ENCODE data around the gene PDE4D. TPM values are rescaled to one million over a fixed set of nuclear protein-coding genes. Genes with fewer than 3 reads are reported as not detected.
"Not testable (repeated sequence)": the region's sequence is repeated elsewhere in the genome, so short reads cannot be mapped to it uniquely, and the experiment has no call there.

The PDE4D gene
- total and polyA plus RNA-seq, 2 of the 4 experiments (the other 2 are of a cell fraction): 1.4 to 7.9 TPM

- H2AFZ ChIP-seq (replicated peaks; ENCODE audit: low read length, poor library complexity); H2AK9ac ChIP-seq (replicated peaks; ENCODE audit: low read depth, low read length, poor library complexity); BruUV-seq (replicated peaks); H3K18ac ChIP-seq (ENCODE audit: low read depth, low read length); H3K9ac ChIP-seq (ENCODE audit: low read depth, low read length); H3K56ac ChIP-seq (ENCODE audit: extremely low read depth, insufficient read depth, low read length); dilution Hi-C loops (cut with HindIII; ENCODE audit: low sequenced_read_pairs, unreplicated experiment); CTCF ChIA-PET; H3K4ac ChIP-seq (ENCODE audit: low read depth, low read length); H3K36me3 ChIP-seq (ENCODE audit: control insufficient read depth, insufficient read depth, low read length); in situ Hi-C loops (cut with MboI; ENCODE audit: low sequenced_read_pairs); H3K27me3 ChIP-seq (ENCODE audit: control insufficient read depth, insufficient read depth, low read length); H2BK15ac ChIP-seq (ENCODE audit: low read depth, low read length); intact Hi-C loops (cut with micrococcal nuclease); H3K4me2 ChIP-seq (ENCODE audit: low read depth, low read length); H3K23ac ChIP-seq (ENCODE audit: low read depth, low read length); H3K27ac ChIP-seq (ENCODE audit: insufficient read depth, low read length); H4K91ac ChIP-seq (ENCODE audit: insufficient read depth, low read depth, low read length); H3K79me1 ChIP-seq (ENCODE audit: low read depth in 1 of 2, low read length in 2 of 2); DNase-seq; H3K9me1 ChIP-seq (ENCODE audit: insufficient read depth, low read length); H3K9me3 ChIP-seq (ENCODE audit: control insufficient read depth, insufficient read depth, low read length); H2BK5ac ChIP-seq (ENCODE audit: low read depth, low read length, poor library complexity, severe bottlenecking); H2BK20ac ChIP-seq (ENCODE audit: low read depth, low read length); H3K14ac ChIP-seq (replicated peaks; ENCODE audit: low read depth, low read length); H2BK120ac ChIP-seq (ENCODE audit: low read depth, low read length); ATAC-seq (ENCODE audit: low read depth); H4K8ac ChIP-seq (ENCODE audit: low read depth in 2 of 2, low read length in 2 of 2); H3K4me1 ChIP-seq (ENCODE audit: control insufficient read depth, insufficient read depth, low read length); H4K5ac ChIP-seq (ENCODE audit: low read depth, low read length); H2AK5ac ChIP-seq (ENCODE audit: low read depth, low read length); POLR2A ChIA-PET (ENCODE audit: unreplicated experiment); H4K20me1 ChIP-seq (ENCODE audit: insufficient read depth, low read length); H3K4me3 ChIP-seq (ENCODE audit: insufficient read depth, low read depth, low read length): not testable (repeated sequence)
- WGBS, 2 experiments (ENCODE audit: extremely low coverage in 2 of 2, insufficient read length in 1 of 2): no CpG with 5 or more reads among the region's 2 CpGs
These were observed 584.8 kb downstream of the PDE4D start for GRCh38 chr5:59308685-59309084.

- H3K4ac ChIP-seq (ENCODE audit: low read depth, low read length); H4K91ac ChIP-seq (ENCODE audit: insufficient read depth, low read depth, low read length); H2AFZ ChIP-seq (replicated peaks; ENCODE audit: low read length, poor library complexity); H3K9me1 ChIP-seq (ENCODE audit: insufficient read depth, low read length); in situ Hi-C loops (cut with MboI; ENCODE audit: low sequenced_read_pairs); H2AK5ac ChIP-seq (ENCODE audit: low read depth, low read length); H2BK120ac ChIP-seq (ENCODE audit: low read depth, low read length); H3K9me3 ChIP-seq (ENCODE audit: control insufficient read depth, insufficient read depth, low read length); H3K56ac ChIP-seq (ENCODE audit: extremely low read depth, insufficient read depth, low read length); H3K79me1 ChIP-seq (ENCODE audit: low read depth in 1 of 2, low read length in 2 of 2); BruUV-seq (replicated peaks); H4K5ac ChIP-seq (ENCODE audit: low read depth, low read length); H2BK20ac ChIP-seq (ENCODE audit: low read depth, low read length); H2BK15ac ChIP-seq (ENCODE audit: low read depth, low read length); H3K4me1 ChIP-seq (ENCODE audit: control insufficient read depth, insufficient read depth, low read length); H3K14ac ChIP-seq (replicated peaks; ENCODE audit: low read depth, low read length); H3K27me3 ChIP-seq (ENCODE audit: control insufficient read depth, insufficient read depth, low read length); H3K4me2 ChIP-seq (ENCODE audit: low read depth, low read length); dilution Hi-C loops (cut with HindIII; ENCODE audit: low sequenced_read_pairs, unreplicated experiment); H3K18ac ChIP-seq (ENCODE audit: low read depth, low read length); intact Hi-C loops (cut with micrococcal nuclease); DNase-seq; ATAC-seq (ENCODE audit: low read depth); H4K8ac ChIP-seq (ENCODE audit: low read depth in 2 of 2, low read length in 2 of 2); H3K4me3 ChIP-seq (ENCODE audit: insufficient read depth, low read depth, low read length); CTCF ChIA-PET; H3K23ac ChIP-seq (ENCODE audit: low read depth, low read length); POLR2A ChIA-PET (ENCODE audit: unreplicated experiment); H2BK5ac ChIP-seq (ENCODE audit: low read depth, low read length, poor library complexity, severe bottlenecking); H2AK9ac ChIP-seq (replicated peaks; ENCODE audit: low read depth, low read length, poor library complexity); H4K20me1 ChIP-seq (ENCODE audit: insufficient read depth, low read length); H3K36me3 ChIP-seq (ENCODE audit: control insufficient read depth, insufficient read depth, low read length); H3K27ac ChIP-seq (ENCODE audit: insufficient read depth, low read length); H3K9ac ChIP-seq (ENCODE audit: low read depth, low read length): not testable (repeated sequence)
- no CpG with 5 or more reads among the region's 3 CpGs for WGBS, 2 experiments (ENCODE audit: extremely low coverage in 2 of 2, insufficient read length in 1 of 2)
These were observed 590.2 kb downstream of the PDE4D start for GRCh38 chr5:59303289-59303716.

Data from IMR-90 (cell line).